Liver (tissue), 9 donors: ENCODE results near the gene SORL1. TPM values are rescaled to one million over a fixed set of nuclear protein-coding genes. Genes with fewer than 3 reads are reported as not detected.

ENCODE experiments used
- DNase-seq: peaks from one replicate; pipeline ENCODE4 v3.0.0-alpha.2; 2017; ENCODE audit warnings: low spot score
- H3K27ac ChIP-seq, 2 donors: one replicate each; pipeline ENCODE4 v1.7.0; 2013; ENCODE audit warnings: inconsistent platforms in 2 of 2, low read length in 2 of 2, control low read depth in 1 of 2, low read depth in 1 of 2, mild to moderate bottlenecking in 1 of 2
- H3K27me3 ChIP-seq, 4 donors: one replicate each; pipeline versions ENCODE4 v1.6.1 to v1.7.0; 2013; ENCODE audit warnings: low read length in 3 of 4, inconsistent platforms in 1 of 4, mild to moderate bottlenecking in 1 of 4, moderate library complexity in 1 of 4; ENCODE audit not compliant: control insufficient read depth in 4 of 4, insufficient read depth in 4 of 4
- H3K36me3 ChIP-seq, 4 donors: one replicate each; pipeline versions ENCODE4 v1.6.1 to v1.7.0; 2013; ENCODE audit warnings: low read length in 3 of 4, mild to moderate bottlenecking in 3 of 4, low read depth in 1 of 4, moderate library complexity in 1 of 4; ENCODE audit not compliant: control insufficient read depth in 4 of 4, insufficient read depth in 3 of 4
- H3K4me1 ChIP-seq, 4 donors: one replicate each; pipeline versions ENCODE4 v1.6.1 to v1.7.0; 2013; ENCODE audit warnings: low read length in 3 of 4, mild to moderate bottlenecking in 3 of 4, moderate library complexity in 1 of 4; ENCODE audit not compliant: control insufficient read depth in 4 of 4, insufficient read depth in 4 of 4
- H3K4me3 ChIP-seq, 3 donors: one replicate each; pipeline versions ENCODE4 v1.6.1 to v1.7.0; 2013; ENCODE audit warnings: low read length in 3 of 3, control low read depth in 1 of 3, low read depth in 1 of 3, mild to moderate bottlenecking in 1 of 3
- H3K9ac ChIP-seq, 2 donors: one replicate each; pipeline ENCODE4 v1.7.0; 2013; ENCODE audit warnings: low read length in 2 of 2, mild to moderate bottlenecking in 2 of 2, moderate library complexity in 2 of 2, control low read depth in 1 of 2, low read depth in 1 of 2
- H3K9me3 ChIP-seq, 4 donors: one replicate each; pipeline versions ENCODE4 v1.6.1 to v1.7.0; 2013; ENCODE audit warnings: low read length in 3 of 4; ENCODE audit not compliant: control insufficient read depth in 4 of 4
- CTCF ChIP-seq: fragments of 150-350 bp; IDR thresholded peaks from 2 replicates; pipeline ENCODE4 v1.5.1; 2017; ENCODE audit warnings: improper control_type of control experiment, low read depth, low read length; ENCODE audit not compliant: missing input control
- EGR1 ChIP-seq, 2 donors: IDR thresholded peaks; 2 replicates each; pipeline ENCODE4 v1.6.1; 2016 to 2018; ENCODE audit warnings: antibody characterized with exemption in 2 of 2, low read depth in 2 of 2
- FOXA1 ChIP-seq: IDR thresholded peaks from 2 replicates; pipeline ENCODE4 v1.6.1; 2016; ENCODE audit warnings: antibody characterized with exemption
- FOXA2 ChIP-seq: IDR thresholded peaks from 2 replicates; pipeline ENCODE4 v1.6.1; 2016; ENCODE audit warnings: antibody characterized with exemption
- GABPA ChIP-seq, 2 donors: IDR thresholded peaks in 1 of 2; conservative IDR thresholded peaks in 1 of 2; 2 replicates each; pipeline ENCODE4 v1.6.1; 2016; ENCODE audit warnings: antibody characterized with exemption in 2 of 2, mild to moderate bottlenecking in 1 of 2, moderate library complexity in 1 of 2
- HNF4A ChIP-seq, 2 donors: conservative IDR thresholded peaks; 2 replicates each; pipeline ENCODE4 v1.6.1; 2016; ENCODE audit warnings: antibody characterized with exemption in 2 of 2, mild to moderate bottlenecking in 2 of 2
- JUND ChIP-seq, 2 donors: IDR thresholded peaks; 2 replicates each; pipeline ENCODE4 v1.6.1; 2016; ENCODE audit warnings: antibody characterized with exemption in 2 of 2
- NR2F2 ChIP-seq: IDR thresholded peaks from 2 replicates; pipeline ENCODE4 v1.6.1; 2016; ENCODE audit warnings: antibody characterized with exemption
- REST ChIP-seq: IDR thresholded peaks from 2 replicates; pipeline ENCODE4 v1.6.1; 2016; ENCODE audit warnings: antibody characterized with exemption, mild to moderate bottlenecking
- RXRA ChIP-seq, 2 donors: IDR thresholded peaks; 2 replicates each; pipeline ENCODE4 v1.6.1; 2017 to 2018; ENCODE audit warnings: antibody characterized with exemption in 2 of 2, mild to moderate bottlenecking in 1 of 2
- YY1 ChIP-seq: IDR thresholded peaks from 2 replicates; pipeline ENCODE4 v1.6.1; 2016; ENCODE audit warnings: antibody characterized with exemption, mild to moderate bottlenecking
- ZBTB33 ChIP-seq: IDR thresholded peaks from 2 replicates; pipeline ENCODE4 v1.6.1; 2016; ENCODE audit warnings: antibody characterized with exemption
- WGBS: extraction: QIAGEN DNeasy Blood & Tissue Kit; methylation state at CpG from one replicate; pipeline ENCODE4 v1.1.7; 2013; 5-methylcytosine and 5-hydroxymethylcytosine counted together
- polyA plus RNA-seq, 2 donors: library from polyadenylated mRNA; stranded (reverse) in 1 of 2; unstranded in 1 of 2; fragments of 200-250 nt in 1 of 2; fragments of >200 nt in 1 of 2; fragmentation: Nextera tagmentation in 1 of 2; extraction: Ambion mirVana in 1 of 2; gene quantifications; one replicate each; pipeline versions ENCODE4 v1.2.1 to v1.2.3, GENCODE V29; 2013 to 2015
- total RNA-seq, 2 donors: library from RNA; depleted of rRNA; stranded (reverse); fragments of >200 nt; gene quantifications; one replicate each; pipeline ENCODE4 v1.2.3, GENCODE V29; 2014
- donor health status: healthy.
- donor health status: healthy.
- donor health status: healthy.
- donor health status: healthy.
- donor health status: healthy.

SORL1 gene
- total and polyA plus RNA-seq, 4 donors = 14.6 to 124 (median 25.4) TPM

- 71% methylated on average over 4 of the region's 4 CpGs for WGBS
- no peak overlapping the region for H3K27ac ChIP-seq
- no peaks in the 10 kb centered on the region for H3K9me3 ChIP-seq
- H3K36me3 ChIP-seq = no peaks in the 10 kb centered on the region
- no peak overlapping the region for H3K4me3 ChIP-seq
- TF ChIP-seq YY1 (no peak), EGR1 (IDR thresholded peaks at IDR 0.05; ENCODE audit: low read depth in 2 of 2) (no peak), GABPA (IDR thresholded peaks at IDR 0.05 in 1 of 2, conservative IDR thresholded peaks at IDR 0.05 in 1 of 2) (no peak), ZBTB33 (no peak), FOXA1 (no peak)
- H3K4me1 ChIP-seq = peaks cover under 1 to 14% (median 7%) of the 10 kb centered on the region in 4 donors
- DNase-seq = no peak
- H3K9ac ChIP-seq = no peak overlapping the region
- H3K27me3 ChIP-seq = no peaks in the 10 kb centered on the region
These were observed 29.4 kb upstream of the SORL1 start for GRCh38 chr11:121422675-121423074.

- no peak for DNase-seq
- Histone ChIP-seq H3K4me1 (peaks cover 0 to 10% (median 3%) of the 10 kb centered on the region in 4 donors), H3K4me3 (no peak overlapping the region), H3K27me3 (no peaks in the 10 kb centered on the region), H3K36me3 (no peaks in the 10 kb centered on the region), H3K9ac (no peak overlapping the region), H3K9me3 (no peaks in the 10 kb centered on the region), H3K27ac (no peak overlapping the region)
- 98% methylated on average over 5 of the region's 5 CpGs for WGBS
- TF ChIP-seq NR2F2 (no peak), HNF4A (conservative IDR thresholded peaks at IDR 0.05) (no peak), CTCF (no peak), REST (no peak), GABPA (IDR thresholded peaks at IDR 0.05 in 1 of 2, conservative IDR thresholded peaks at IDR 0.05 in 1 of 2) (no peak), JUND (IDR thresholded peaks at IDR 0.05) (no peak), FOXA2 (no peak), RXRA (IDR thresholded peaks at IDR 0.05) (no peak)
These were observed 26.3 kb upstream of the SORL1 start for GRCh38 chr11:121425828-121426227.
